ENCODE measurements around the gene S1PR5.

The S1PR5 gene

DNA sequence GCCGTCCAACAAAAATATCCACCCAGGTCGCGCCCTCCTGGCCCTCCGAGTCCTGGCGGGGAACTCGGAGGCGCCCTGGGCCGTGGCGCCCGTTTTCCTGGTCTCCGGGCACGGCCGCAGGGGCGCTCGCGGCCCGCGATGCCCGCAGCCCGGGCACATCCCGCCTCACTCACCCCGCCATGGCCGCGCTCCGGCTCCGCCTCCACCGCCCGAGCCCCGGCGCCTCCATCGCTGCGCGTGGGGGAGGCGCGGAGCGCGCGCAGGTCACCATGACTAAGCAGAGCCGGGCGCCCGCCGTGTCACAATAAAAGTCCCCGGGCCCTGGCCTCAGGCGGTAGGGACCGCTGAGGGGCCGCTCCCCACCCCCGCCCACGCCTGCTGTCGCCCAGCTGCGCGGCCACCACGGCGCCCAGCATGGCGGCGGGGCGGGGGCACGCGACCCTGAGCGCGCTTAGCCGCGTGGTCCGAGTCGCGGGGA is 14.7 kb downstream of the S1PR5 start:
- Histone ChIP-seq H3K36me3 (ENCODE audit: control insufficient read depth, insufficient read depth, low read length) (peaks cover 6% of the 10 kb centered on the region), H3K4me3 (ENCODE audit: low read length) (peak overlapping the region; percentile 84), H3K27ac (ENCODE audit: low read depth, low read length) (peak overlapping the region; percentile 98), H3K27me3 (ENCODE audit: control insufficient read depth, insufficient read depth, low read length) (no peaks in the 10 kb centered on the region), H3K4me1 (ENCODE audit: control insufficient read depth, insufficient read depth, low read length) (no peaks in the 10 kb centered on the region), H3K9ac (ENCODE audit: low read length) (peak overlapping the region; percentile 95)

DNA sequence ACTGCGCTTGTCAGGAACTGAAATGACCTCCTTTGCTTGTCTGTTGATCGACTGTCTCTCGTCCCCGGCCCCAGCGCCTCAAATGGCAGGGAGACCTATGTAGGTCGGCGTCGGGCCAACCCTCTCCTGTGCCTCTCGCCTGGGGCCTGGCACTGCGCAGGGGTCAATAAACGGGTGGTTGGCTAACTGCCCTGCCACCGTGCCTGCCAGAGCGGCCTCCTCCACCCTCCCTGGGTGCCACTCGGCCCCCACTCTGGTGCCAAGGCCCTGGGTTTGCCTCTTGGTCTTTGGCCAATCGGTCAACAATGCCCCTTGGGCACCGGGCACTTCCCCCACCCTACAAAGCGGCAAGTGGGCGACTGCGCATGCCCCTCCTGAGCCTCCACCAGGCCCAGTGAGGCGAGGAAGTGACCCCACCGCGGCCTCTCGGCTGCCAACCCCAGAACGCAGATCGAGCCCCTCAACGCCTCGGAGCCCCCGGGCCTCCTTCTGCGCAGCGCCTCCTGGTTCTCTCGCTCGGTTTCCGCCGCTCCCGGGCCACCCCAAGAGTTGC is 15.2 kb downstream of the S1PR5 start:
- H3K4me1 ChIP-seq (ENCODE audit: control insufficient read depth, insufficient read depth, low read length): no peaks in the 10 kb centered on the region
- no peaks in the 10 kb centered on the region for H3K27me3 ChIP-seq (ENCODE audit: control insufficient read depth, insufficient read depth, low read length)
- peak overlapping the region; percentile 98 for H3K27ac ChIP-seq (ENCODE audit: low read depth, low read length)
- H3K4me3 ChIP-seq (ENCODE audit: low read length): peak overlapping the region; percentile 84
- peak overlapping the region; percentile 95 for H3K9ac ChIP-seq (ENCODE audit: low read length)
- H3K36me3 ChIP-seq (ENCODE audit: control insufficient read depth, insufficient read depth, low read length): peaks cover 9% of the 10 kb centered on the region

DNA sequence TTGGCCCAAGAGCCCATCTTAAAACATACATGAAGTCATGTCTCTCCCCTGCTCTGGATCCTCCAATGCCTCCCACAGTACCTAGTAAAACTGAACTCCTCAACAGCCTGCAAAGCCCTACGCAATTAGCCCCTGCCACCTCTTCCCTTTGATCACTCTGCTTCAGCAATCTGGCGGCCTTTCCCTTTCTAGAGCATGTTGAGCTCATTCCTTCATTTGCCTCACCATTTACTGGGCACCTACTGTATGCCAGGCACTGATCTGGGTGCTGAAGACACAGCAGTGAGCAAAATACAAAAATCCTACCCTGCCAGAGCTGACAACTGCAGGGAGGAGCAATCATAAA is 17.0 kb downstream of the S1PR5 start:
- Histone ChIP-seq H3K36me3 (ENCODE audit: control insufficient read depth, insufficient read depth, low read length) (peaks cover 10% of the 10 kb centered on the region), H3K27ac (ENCODE audit: low read depth, low read length) (no peak overlapping the region), H3K4me3 (ENCODE audit: low read length) (no peak overlapping the region), H3K27me3 (ENCODE audit: control insufficient read depth, insufficient read depth, low read length) (no peaks in the 10 kb centered on the region), H3K4me1 (ENCODE audit: control insufficient read depth, insufficient read depth, low read length) (no peaks in the 10 kb centered on the region), H3K9ac (ENCODE audit: low read length) (no peak overlapping the region)

GRCh38 chr19:10499550-10500246 is 17.5 kb downstream of the S1PR5 start:
- Histone ChIP-seq H3K4me1 (ENCODE audit: control insufficient read depth, insufficient read depth, low read length) (no peaks in the 10 kb centered on the region), H3K27me3 (ENCODE audit: control insufficient read depth, insufficient read depth, low read length) (no peaks in the 10 kb centered on the region), H3K36me3 (ENCODE audit: control insufficient read depth, insufficient read depth, low read length) (peaks cover 10% of the 10 kb centered on the region), H3K9ac (ENCODE audit: low read length) (no peak overlapping the region), H3K27ac (ENCODE audit: low read depth, low read length) (no peak overlapping the region), H3K4me3 (ENCODE audit: low read length) (no peak overlapping the region)

- no peak overlapping the region for H3K4me3 ChIP-seq (ENCODE audit: low read length)
- H3K4me1 ChIP-seq (ENCODE audit: control insufficient read depth, insufficient read depth, low read length): no peaks in the 10 kb centered on the region
- H3K36me3 ChIP-seq (ENCODE audit: control insufficient read depth, insufficient read depth, low read length): peaks cover 10% of the 10 kb centered on the region
- no peak overlapping the region for H3K27ac ChIP-seq (ENCODE audit: low read depth, low read length)
- H3K27me3 ChIP-seq (ENCODE audit: control insufficient read depth, insufficient read depth, low read length): no peaks in the 10 kb centered on the region
- no peak overlapping the region for H3K9ac ChIP-seq (ENCODE audit: low read length)
Observed at GRCh38 chr19:10497371-10497770, 19.9 kb downstream of the S1PR5 start.

DNA sequence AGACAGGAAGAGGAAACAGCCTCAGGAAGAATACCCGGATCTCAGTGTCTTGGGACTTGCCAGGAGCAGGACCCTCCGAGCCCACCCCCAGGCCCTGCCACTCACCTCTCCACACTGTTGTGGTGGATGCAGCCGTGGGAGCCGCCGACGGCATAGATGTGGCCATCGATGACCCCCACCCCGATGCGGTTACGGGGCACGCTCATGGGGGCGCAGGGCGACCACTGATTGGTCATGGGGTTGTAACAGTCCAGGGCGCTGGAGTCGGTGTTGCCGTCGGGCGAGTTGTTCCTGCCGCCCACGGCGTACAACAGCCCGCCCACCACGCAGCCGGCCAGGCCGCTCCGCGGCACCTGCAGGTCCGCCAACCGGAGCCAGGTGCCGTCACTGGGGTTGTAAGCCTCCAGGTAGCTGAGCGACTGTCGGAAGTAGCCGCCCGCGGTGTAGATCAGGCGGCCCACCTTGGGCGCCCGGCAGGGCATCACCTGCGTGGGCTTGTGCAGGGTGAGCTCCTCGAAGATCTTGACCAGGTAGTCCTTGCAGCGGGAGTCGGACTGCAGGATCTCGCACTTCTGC is 25.7 kb downstream of the S1PR5 start:
- Histone ChIP-seq H3K36me3 (ENCODE audit: control insufficient read depth, insufficient read depth, low read length) (peaks cover 22% of the 10 kb centered on the region), H3K9ac (ENCODE audit: low read length) (no peak overlapping the region), H3K27me3 (ENCODE audit: control insufficient read depth, insufficient read depth, low read length) (no peaks in the 10 kb centered on the region), H3K27ac (ENCODE audit: low read depth, low read length) (no peak overlapping the region), H3K4me3 (ENCODE audit: low read length) (no peak overlapping the region), H3K4me1 (ENCODE audit: control insufficient read depth, insufficient read depth, low read length) (no peaks in the 10 kb centered on the region)

DNA sequence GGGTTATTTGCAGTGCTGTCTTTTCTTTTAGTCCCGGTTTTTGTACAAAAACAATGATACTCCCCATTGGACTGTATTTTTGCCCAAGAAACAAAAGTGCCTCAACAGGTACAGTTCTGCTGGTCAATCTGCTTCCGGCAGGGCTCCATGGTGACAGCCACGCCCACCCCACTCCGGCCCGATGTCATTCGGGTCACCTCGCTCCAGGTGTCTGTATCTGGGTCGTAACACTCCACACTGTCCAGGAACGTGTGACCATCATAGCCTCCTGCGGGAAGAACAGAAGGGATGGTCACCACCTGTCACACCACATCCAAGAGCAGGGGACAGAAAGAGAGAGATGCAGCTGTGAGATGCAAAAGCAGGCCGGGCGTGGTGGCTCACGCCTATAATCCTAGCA is 30.7 kb downstream of the S1PR5 start:
- no peak overlapping the region for H3K4me3 ChIP-seq (ENCODE audit: low read length)
- peaks cover 18% of the 10 kb centered on the region for H3K36me3 ChIP-seq (ENCODE audit: control insufficient read depth, insufficient read depth, low read length)
- no peaks in the 10 kb centered on the region for H3K27me3 ChIP-seq (ENCODE audit: control insufficient read depth, insufficient read depth, low read length)
- H3K27ac ChIP-seq (ENCODE audit: low read depth, low read length): no peak overlapping the region
- no peak overlapping the region for H3K9ac ChIP-seq (ENCODE audit: low read length)
- H3K4me1 ChIP-seq (ENCODE audit: control insufficient read depth, insufficient read depth, low read length): no peaks in the 10 kb centered on the region

GRCh38 chr19:10478903-10479384 is 38.3 kb downstream of the S1PR5 start:
- Histone ChIP-seq H3K27me3 (ENCODE audit: control insufficient read depth, insufficient read depth, low read length) (no peaks in the 10 kb centered on the region), H3K27ac (ENCODE audit: low read depth, low read length) (no peak overlapping the region), H3K4me3 (ENCODE audit: low read length) (peak overlapping the region; percentile 63), H3K36me3 (ENCODE audit: control insufficient read depth, insufficient read depth, low read length) (no peaks in the 10 kb centered on the region), H3K9ac (ENCODE audit: low read length) (no peak overlapping the region), H3K4me1 (ENCODE audit: control insufficient read depth, insufficient read depth, low read length) (peaks cover 8% of the 10 kb centered on the region)

DNA sequence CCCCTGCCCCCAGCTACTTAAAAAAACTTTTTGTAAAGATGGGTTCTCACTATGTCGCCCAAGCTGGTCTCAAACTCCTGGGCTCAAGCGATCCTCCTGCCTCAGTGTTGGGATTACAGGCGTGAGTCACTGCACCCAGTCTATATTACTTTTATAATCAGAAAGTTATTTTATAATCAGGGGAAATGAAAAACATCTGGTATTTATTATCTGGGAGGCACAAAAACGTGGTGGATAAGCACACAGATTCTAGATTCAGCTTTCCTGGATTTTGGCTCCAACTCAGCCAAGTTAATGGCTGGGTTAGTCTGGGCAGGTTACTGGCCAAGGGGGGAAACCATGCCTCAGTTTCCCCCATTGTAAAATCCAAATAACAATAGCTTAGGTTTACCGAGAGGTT is 38.8 kb downstream of the S1PR5 start:
- no peaks in the 10 kb centered on the region for H3K27me3 ChIP-seq (ENCODE audit: control insufficient read depth, insufficient read depth, low read length)
- no peak overlapping the region for H3K9ac ChIP-seq (ENCODE audit: low read length)
- peak overlapping the region; percentile 48 for H3K4me3 ChIP-seq (ENCODE audit: low read length)
- peaks cover 8% of the 10 kb centered on the region for H3K4me1 ChIP-seq (ENCODE audit: control insufficient read depth, insufficient read depth, low read length)
- no peaks in the 10 kb centered on the region for H3K36me3 ChIP-seq (ENCODE audit: control insufficient read depth, insufficient read depth, low read length)
- no peak overlapping the region for H3K27ac ChIP-seq (ENCODE audit: low read depth, low read length)

- Histone ChIP-seq H3K9ac (ENCODE audit: low read length) (no peak overlapping the region), H3K4me1 (ENCODE audit: control insufficient read depth, insufficient read depth, low read length) (peaks cover 8% of the 10 kb centered on the region), H3K27ac (ENCODE audit: low read depth, low read length) (no peak overlapping the region), H3K27me3 (ENCODE audit: control insufficient read depth, insufficient read depth, low read length) (no peaks in the 10 kb centered on the region), H3K4me3 (ENCODE audit: low read length) (no peak overlapping the region), H3K36me3 (ENCODE audit: control insufficient read depth, insufficient read depth, low read length) (no peaks in the 10 kb centered on the region)
Observed at GRCh38 chr19:10474962-10475451, 42.2 kb downstream of the S1PR5 start.

- Histone ChIP-seq H3K36me3 (ENCODE audit: control insufficient read depth, insufficient read depth, low read length) (no peaks in the 10 kb centered on the region), H3K9ac (ENCODE audit: low read length) (no peak overlapping the region), H3K27me3 (ENCODE audit: control insufficient read depth, insufficient read depth, low read length) (no peaks in the 10 kb centered on the region), H3K27ac (ENCODE audit: low read depth, low read length) (no peak overlapping the region), H3K4me3 (ENCODE audit: low read length) (no peak overlapping the region), H3K4me1 (ENCODE audit: control insufficient read depth, insufficient read depth, low read length) (no peaks in the 10 kb centered on the region)
Observed at GRCh38 chr19:10473192-10473591, 44.1 kb downstream of the S1PR5 start.

GRCh38 chr19:10471909-10472308 is 45.3 kb downstream of the S1PR5 start:
- H3K4me1 ChIP-seq (ENCODE audit: control insufficient read depth, insufficient read depth, low read length): no peaks in the 10 kb centered on the region
- H3K27me3 ChIP-seq (ENCODE audit: control insufficient read depth, insufficient read depth, low read length): no peaks in the 10 kb centered on the region
- H3K9ac ChIP-seq (ENCODE audit: low read length): no peak overlapping the region
- H3K36me3 ChIP-seq (ENCODE audit: control insufficient read depth, insufficient read depth, low read length): peaks cover 3% of the 10 kb centered on the region
- no peak overlapping the region for H3K27ac ChIP-seq (ENCODE audit: low read depth, low read length)
- H3K4me3 ChIP-seq (ENCODE audit: low read length): no peak overlapping the region
